BJ (cell line): Measurements from ENCODE around the gene ESYT1. TPM values are rescaled to one million over a fixed set of nuclear protein-coding genes. Genes with fewer than 3 reads are reported as not detected.

Experiments
- CTCF ChIA-PET: fragments of 350-600 bp; formaldehyde crosslinking; extraction: SDS; loops from one replicate; lab custom pipeline; 2021; ENCODE audit warnings: antibody characterized with exemption, inconsistent platforms; lab: Yijun Ruan, JAX
- POLR2A ChIA-PET: fragments of 300-600 bp; sonication (Branson Sonifier 250); formaldehyde crosslinking; extraction: SDS; loops from one replicate; lab custom pipeline; 2021; ENCODE audit warnings: antibody characterized with exemption; lab: Charles Lee
- DNase-seq: peaks from one replicate; pipeline ENCODE4 v3.0.0-alpha.2; 2011; ENCODE audit warnings: low read depth
- H3K27me3 ChIP-seq: 2 replicates; pipeline ENCODE4 v1.6.0; 2011; ENCODE audit warnings: low read length; ENCODE audit not compliant: control insufficient read depth, insufficient read depth
- H3K36me3 ChIP-seq: 2 replicates; pipeline ENCODE4 v1.5.1; 2011; ENCODE audit warnings: low read length; ENCODE audit not compliant: control insufficient read depth, insufficient read depth
- H3K4me3 ChIP-seq: 2 replicates; pipeline ENCODE4 v1.5.1; 2011; ENCODE audit warnings: low read depth, mild to moderate bottlenecking, control low read depth, low read length
- CTCF ChIP-seq: IDR thresholded peaks from 2 replicates; pipeline ENCODE4 v1.5.1; 2011; ENCODE audit warnings: low read depth, mild to moderate bottlenecking, control low read depth, inconsistent platforms, low read length, moderate library complexity; ENCODE audit not compliant: insufficient read depth
- polyA plus RNA-seq: library from polyadenylated mRNA; depleted of rRNA; stranded (reverse); fragments of >200 nt; gene quantifications from 2 replicates; pipeline ENCODE4 v1.2.3, GENCODE V29; 2011

ESYT1 gene
- polyA plus RNA-seq, 1 experiment = 264 TPM

GRCh38 chr12:56161690-56162351, 33.8 kb downstream of the ESYT1 start:
- POLR2A ChIA-PET = no interaction called here
- Histone ChIP-seq H3K27me3 (no peaks in the 10 kb centered on the region), H3K4me3 (no peak overlapping the region), H3K36me3 (peaks cover 30% of the 10 kb centered on the region)
- CTCF ChIA-PET = interaction anchor here (1.1 to 8.7 kb wide), 6 partner anchors 11 to 96 kb away, joined by 3 to 56 read pairs (median 7); partner anchors contain the start of genes ANKRD52, MYL6B, SMARCC2 and ZC3H10
- TF ChIP-seq CTCF = no peak
- no peak for DNase-seq

GRCh38 chr12:56162468-56163290, 34.6 kb downstream of the ESYT1 start:
- DNase-seq = no peak
- H3K27me3 ChIP-seq = no peaks in the 10 kb centered on the region
- no peak overlapping the region for H3K4me3 ChIP-seq
- ChIA-PET CTCF (interaction anchor here (1.2 to 8.7 kb wide), 4 partner anchors 11 to 95 kb away, joined by 5 to 56 read pairs (median 30); partner anchors contain the start of genes ANKRD52, MYL6B, SMARCC2 and ZC3H10), POLR2A (interaction anchor here (0.7 to 1.0 kb wide), 5 partner anchors 17 to 59 kb away, joined by 3 to 6 read pairs (median 3); partner anchors contain the start of genes ESYT1 and RNF41)
- no peak for TF ChIP-seq CTCF
- peaks cover 31% of the 10 kb centered on the region for H3K36me3 ChIP-seq

GRCh38 chr12:56163533-56164344, 35.7 kb downstream of the ESYT1 start:
- no peaks in the 10 kb centered on the region for H3K27me3 ChIP-seq
- no peak overlapping the region for H3K4me3 ChIP-seq
- ChIA-PET CTCF (interaction anchor here (2.0 to 8.7 kb wide), 4 partner anchors 13 to 44 kb away, joined by 5 to 56 read pairs (median 30); partner anchors contain the start of genes MYL6B, SMARCC2 and ZC3H10), POLR2A (interaction anchor here (0.7 to 1.0 kb wide), 3 partner anchors 16 to 44 kb away, joined by 3 to 6 read pairs (median 3); partner anchors contain the start of gene ESYT1)
- TF ChIP-seq CTCF = no peak
- H3K36me3 ChIP-seq = peaks cover 37% of the 10 kb centered on the region
- DNase-seq = no peak

- ChIA-PET POLR2A (no interaction called here), CTCF (interaction anchor here (0.8 to 8.7 kb wide), 3 partner anchors 17 to 45 kb away, joined by 3 to 56 read pairs (median 5); partner anchors contain the start of gene SMARCC2)
- Histone ChIP-seq H3K36me3 (peaks cover 38% of the 10 kb centered on the region), H3K27me3 (no peaks in the 10 kb centered on the region), H3K4me3 (no peak overlapping the region)
- no peak for TF ChIP-seq CTCF
- no peak for DNase-seq
These were observed 36.3 kb downstream of the ESYT1 start for GRCh38 chr12:56164345-56164729.
